GM18873 (cell line): ENCODE data around the gene PIK3CA.
"Not testable (repeated sequence)": the region's sequence is repeated elsewhere in the genome, so short reads cannot be mapped to it uniquely, and the experiment has no call there.

ENCODE experiments used
- ATAC-seq: cut with Tn5 transposase; IDR thresholded peaks from one replicate; pipeline ENCODE4 v1.9.1; 2021; ENCODE audit warnings: mild to moderate bottlenecking, moderate library complexity, moderate number of reproducible peaks; ENCODE audit not compliant: unreplicated experiment, low FRiP score

PIK3CA gene

DNA sequence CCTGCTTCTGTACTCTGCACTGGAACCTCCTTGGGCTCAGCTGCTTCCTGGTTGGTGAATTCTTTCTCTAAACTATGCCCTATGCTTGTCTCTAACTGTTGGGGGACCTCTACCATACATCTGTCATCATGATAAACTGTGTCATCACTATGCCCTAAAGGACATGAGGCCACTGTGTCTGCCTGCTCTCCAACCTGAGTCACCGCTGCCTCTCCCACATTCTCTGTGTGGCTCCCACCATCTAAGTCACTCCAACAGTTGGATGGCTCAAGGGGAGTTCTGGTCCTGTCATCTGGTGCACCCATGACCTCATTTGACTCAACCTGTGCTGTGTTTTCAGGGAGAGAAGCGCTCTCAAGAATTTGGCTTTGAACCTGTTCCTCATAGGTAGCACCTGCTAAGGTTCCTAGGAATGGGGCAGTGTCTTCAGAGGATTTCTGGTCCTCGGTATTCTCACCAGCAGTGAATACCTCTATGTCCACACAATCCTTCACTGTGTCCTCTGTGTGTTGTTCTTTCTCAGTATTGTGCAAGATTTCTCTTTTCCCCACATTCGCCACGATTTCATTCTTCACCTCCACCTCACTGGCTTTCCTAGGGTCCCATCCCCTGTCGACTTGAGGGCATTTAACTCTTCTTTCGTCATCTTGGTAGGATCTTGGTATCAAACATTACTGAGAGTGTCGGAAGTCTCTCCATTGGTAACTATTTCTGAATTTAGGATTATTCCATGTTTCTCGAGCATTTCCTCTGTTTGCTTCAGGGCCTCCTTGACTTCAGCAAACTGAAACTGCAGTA, 112.0 kb downstream of the PIK3CA start:
- not testable (repeated sequence) for ATAC-seq

- ATAC-seq, result peak; percentile 68
Observed at GRCh38 chr3:179260949-179261765, 113.0 kb downstream of the PIK3CA start.

GRCh38 chr3:179263134-179263533, 115.0 kb downstream of the PIK3CA start:
- ATAC-seq, result no peak

DNA sequence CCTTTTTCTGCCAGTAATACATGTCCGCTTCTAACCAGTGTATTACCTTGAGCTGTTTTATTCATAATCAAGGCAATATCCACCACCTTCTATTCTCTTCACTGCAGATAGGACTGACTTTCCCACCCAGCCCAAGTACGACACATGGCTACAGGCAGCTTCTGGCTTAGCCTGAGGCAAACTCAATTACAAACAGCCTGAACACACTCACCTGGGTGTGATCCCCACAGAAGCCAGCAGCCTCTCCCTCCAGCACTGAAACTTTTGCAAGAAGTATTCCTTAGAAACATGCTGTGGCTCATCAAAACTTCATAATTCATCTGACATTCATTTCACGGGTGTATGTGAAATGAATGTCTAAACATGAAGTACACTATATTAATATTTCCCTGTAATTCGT, 116.3 kb downstream of the PIK3CA start:
- ATAC-seq, result no peak

DNA sequence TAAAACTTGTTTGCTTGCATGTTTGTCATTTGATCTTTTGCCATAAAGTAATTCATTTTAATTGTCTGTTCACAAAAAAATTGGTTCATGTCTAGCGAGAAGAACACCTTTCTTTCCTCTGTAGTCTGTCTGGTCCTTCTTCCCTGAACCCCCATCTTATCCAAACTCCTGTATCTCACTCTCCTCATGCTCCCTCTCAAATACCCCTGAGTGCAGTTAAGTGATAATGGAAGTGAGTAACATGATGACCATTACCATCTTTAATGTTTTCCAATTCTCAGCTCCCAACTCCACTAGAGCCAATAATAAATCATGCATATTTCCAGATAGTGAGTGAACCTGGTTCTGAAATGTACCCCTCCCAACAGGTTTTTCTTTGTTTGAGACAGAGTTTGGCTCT, 116.9 kb downstream of the PIK3CA start:
- no peak for ATAC-seq

GRCh38 chr3:179265875-179266274, 117.7 kb downstream of the PIK3CA start:
- ATAC-seq, result peak; percentile 45

GRCh38 chr3:179266701-179267211, 118.6 kb downstream of the PIK3CA start:
- ATAC-seq, result no peak

DNA sequence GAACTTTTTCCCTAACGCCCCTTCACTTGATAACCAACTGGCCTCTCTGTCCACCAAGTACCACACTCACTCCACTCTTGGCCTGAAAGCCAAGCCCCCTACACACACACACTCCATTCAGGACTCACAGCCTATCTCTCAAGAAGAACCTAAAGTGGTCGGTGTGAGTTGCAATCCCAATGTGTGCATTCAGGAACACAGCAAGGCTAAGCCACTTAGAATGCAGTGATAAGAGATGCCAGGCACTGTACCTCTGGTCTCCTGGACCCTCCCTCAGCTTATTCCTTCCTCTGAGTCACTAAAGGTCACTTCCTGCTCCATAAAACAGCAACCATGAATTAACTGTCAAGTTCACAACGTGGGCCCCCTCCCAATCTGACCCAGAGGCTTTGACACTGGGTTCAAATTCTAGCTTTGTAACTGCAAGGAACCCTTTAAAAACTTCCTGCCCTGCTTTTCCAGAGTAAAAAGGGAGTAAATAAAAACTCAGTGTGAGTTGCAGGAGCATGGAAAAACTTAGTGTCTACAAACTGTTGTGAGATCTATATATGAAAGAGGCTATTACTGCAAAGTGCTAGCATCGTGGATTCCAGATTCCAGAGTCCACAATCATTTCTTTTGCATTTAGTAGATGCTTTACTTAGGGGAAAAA, 120.4 kb downstream of the PIK3CA start:
- ATAC-seq, result no peak

DNA sequence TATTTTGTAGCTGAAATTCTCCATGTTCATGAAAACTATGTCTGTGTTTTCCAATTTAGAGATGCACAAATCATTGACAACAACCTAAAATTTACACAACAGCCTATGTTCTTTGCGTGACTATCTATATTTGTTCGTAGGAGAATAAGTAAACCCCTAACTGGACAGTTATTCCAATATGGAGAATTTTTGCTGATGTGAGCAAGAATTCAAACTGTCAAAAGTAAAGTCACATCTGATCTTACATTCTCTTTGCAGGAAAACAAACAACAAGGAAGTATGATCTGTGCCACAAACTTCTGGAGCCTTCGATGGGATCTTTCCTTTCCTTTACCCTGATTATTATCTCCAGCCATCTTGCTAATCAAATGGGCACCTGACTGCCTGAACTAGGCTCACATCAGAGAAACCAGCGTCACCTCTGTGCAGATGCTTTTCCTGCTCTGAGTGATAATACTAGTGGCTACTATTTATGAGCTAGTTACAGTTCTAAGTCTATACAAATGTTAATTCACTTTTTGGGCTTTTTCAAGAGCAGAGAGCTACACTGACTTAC, 121.1 kb downstream of the PIK3CA start:
- no peak for ATAC-seq

- ATAC-seq, result no peak
Observed at GRCh38 chr3:179272385-179272784, 124.2 kb downstream of the PIK3CA start.

DNA sequence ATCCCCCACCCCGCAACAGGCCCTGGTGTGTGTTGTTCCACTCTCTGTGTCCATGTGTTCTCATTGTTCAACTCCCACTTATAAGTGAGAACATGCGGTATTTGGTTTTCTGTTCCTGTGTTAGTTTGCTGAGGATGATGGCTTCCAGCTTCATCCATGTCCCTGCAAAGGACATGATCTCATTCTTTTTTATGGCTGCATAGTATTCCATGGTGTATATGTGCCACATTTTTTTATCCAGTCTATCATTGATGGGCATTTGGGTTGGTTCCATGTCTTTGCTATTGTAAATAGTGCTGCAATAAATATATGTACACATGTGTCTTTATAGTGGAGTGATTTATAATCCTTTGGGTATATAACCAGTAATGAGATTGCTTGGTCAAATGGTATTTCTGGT, 126.3 kb downstream of the PIK3CA start:
- not testable (repeated sequence) for ATAC-seq

DNA sequence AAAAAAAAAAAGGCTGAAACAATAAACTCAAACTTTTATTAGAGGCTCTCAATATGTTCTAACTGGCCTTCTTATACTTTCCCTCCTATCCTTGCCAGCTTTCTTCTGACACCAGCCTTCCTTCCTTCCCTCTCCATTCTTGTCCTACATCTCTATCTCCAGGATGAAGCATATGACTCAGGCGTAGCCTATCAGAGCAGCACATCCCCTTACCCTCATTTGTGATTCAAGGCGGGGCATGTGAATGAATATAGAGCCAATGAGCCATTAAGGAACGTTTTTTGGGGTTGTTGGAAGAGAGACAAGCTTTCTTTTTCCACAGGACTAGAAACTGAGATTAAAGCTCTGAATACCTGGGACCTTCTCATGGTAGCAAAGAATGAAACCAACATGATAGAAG, 127.8 kb downstream of the PIK3CA start:
- no peak for ATAC-seq

DNA sequence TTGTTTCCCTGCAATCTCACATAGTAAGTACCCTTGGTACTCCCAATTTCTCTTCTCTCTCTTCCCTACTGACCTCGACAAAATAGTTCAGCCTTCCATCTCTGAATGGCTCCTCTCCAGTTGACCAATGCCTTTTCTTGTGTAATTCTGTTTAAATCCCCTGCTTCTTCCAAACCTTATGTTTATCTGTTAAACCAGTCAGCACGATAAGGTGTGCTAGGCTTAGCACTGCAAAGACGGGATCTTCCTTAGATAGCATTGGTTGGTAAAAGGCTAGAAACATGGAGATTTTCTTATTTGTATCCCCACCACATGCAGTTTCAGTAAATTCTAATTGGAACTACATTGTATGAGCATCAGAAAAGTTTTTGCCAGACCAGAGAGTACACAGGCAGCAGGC, 128.6 kb downstream of the PIK3CA start:
- ATAC-seq, result no peak

DNA sequence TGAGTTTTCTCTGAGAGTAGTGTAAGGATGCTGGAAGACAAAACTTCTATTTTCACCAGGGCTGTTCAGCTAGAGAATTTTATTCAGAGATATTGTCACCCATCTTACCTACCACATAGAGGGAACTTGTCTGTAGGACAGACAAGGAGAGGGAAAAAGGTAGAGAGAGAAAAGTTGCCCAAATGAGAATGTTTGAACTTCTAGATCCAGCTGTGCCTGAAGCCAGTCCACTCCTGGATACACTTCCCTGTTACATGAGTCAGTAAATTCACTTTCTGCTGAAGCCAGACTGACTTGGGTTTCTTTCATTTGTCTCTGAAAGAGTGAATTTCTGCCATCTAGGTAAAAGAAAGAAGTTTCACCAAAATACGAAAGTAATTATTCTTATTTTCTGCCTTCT, 130.0 kb downstream of the PIK3CA start:
- ATAC-seq, result no peak

DNA sequence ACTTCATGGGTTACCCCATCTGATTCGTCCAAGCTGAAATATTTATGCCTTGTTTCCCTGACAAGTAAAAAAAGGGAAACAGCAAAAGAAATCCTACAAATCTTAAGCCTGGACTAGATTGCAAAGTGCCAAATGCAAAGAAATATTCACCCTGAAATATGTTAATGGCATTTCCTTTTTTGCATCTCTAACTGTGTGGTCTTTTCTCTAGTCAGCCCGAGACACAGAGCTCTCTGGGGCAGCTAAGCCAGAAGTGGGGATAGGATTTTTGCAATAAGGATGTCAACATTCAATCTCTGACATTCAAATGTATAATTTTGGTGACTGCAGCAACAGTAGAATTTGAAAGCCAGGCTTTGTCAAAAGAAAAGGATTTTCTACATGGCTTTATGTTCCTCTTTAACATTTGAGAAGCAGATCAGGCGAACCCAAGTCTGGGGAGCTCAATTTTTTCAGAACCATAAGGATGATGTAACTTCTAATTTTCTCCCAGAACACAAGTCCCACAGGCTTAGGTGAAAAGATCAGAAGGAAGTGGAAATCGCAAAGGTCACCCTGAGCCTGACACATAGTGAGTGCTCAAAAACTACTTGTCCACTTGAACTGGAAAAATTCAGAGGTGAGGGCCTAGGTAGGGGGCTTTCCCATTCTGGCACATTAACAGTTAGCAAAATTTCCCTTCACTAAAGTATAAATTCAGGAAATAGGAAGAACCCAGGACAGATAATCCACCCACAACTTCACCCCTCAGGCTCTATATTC, 131.0 kb downstream of the PIK3CA start:
- no peak for ATAC-seq

DNA sequence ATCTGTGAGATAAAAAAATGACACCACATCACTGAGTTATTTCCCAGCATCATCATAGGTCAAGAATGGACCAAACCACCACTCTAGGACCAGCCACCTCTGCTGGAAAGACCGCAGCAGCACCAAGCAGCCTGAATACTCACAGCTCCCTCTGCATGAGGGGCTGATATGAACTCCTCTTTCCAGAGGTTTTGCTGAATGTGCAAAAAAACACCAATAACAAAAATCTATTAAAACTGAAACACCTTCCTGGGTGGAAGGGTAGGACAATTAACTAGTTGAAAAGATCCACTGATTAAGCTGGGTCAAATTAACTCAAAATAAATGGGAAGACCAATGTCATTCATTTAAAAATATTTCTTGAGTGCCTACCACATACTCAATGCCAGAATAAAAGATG, 131.7 kb downstream of the PIK3CA start:
- ATAC-seq, result no peak

DNA sequence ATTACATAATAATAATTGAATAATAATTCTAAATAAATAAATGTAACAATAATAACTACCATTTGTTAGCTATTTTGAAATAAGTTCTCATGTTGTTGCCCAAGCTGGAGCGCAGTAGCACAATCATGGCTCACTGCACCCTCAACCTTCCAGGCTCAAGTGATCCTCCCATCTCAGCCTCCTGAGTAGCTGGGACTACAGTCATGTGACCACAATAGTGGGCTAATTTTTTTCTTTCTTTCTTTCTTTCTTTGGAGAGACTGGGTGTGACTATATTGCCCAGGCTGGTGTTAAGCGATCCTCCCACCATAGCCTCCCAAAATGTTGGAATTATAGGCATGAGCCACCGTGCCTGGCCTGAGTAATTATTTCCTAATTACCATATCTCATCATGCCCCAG, 133.7 kb downstream of the PIK3CA start:
- ATAC-seq, result no peak

DNA sequence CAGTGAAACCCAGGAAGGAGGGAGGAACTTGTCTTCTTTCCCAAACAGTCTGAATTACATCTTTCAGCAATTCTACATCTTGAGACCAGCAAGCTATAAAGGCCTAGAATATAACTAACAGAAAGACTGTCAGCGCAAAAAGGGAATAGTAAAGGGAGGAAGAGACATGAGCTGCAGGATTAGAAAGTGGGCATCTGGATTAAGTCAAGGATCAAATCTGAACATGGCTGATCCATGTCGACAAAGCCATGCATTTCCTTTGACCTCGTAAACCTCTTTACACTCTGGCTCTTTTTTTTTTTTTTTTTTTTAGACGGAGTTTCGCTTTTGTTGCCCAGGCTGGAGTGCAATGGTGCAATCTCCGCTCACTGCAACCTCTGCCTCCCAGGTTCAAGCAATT, 138.2 kb downstream of the PIK3CA start:
- ATAC-seq, result no peak

DNA sequence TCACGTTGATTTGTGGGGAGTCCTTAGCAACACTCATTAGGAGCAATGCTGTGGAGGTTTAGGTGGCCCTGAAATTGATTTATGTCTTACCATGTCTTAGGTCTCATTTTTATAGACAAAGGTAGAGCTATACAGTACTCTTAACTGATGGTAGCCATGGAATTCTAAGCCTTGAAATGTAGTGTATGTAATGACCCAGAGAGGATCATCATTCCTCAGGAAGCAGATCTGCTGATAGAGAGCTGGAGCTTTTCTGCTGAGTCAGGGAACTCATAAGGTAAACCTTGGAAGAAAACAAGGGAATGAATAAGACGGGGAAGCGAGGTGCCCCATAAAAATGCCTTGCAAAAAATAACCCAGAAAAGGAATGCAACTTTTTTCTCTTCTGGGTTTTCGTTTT, 140.7 kb downstream of the PIK3CA start:
- ATAC-seq, result no peak

- ATAC-seq, result no peak
Observed at GRCh38 chr3:179289295-179289694, 141.1 kb downstream of the PIK3CA start.
